22Rv1 (cell line): Measurements from ENCODE around the gene PFN1.

Source experiments
- H3K27ac ChIP-seq: fragments of 450-650 bp; 2 replicates; pipeline ENCODE4 v1.5.1; 2017
- ZFX ChIP-seq: fragments of 450-650 bp; IDR thresholded peaks from 2 replicates; pipeline ENCODE4 v1.6.1; 2017; ENCODE audit warnings: antibody characterized with exemption, borderline replicate concordance
- TF ChIP-seq, protein P1 (sequence below): fragments of 450-650 bp; IDR thresholded peaks from 2 replicates; pipeline ENCODE4 v1.5.1; 2017; ENCODE audit warnings: mild to moderate bottlenecking

Gene PFN1

DNA sequence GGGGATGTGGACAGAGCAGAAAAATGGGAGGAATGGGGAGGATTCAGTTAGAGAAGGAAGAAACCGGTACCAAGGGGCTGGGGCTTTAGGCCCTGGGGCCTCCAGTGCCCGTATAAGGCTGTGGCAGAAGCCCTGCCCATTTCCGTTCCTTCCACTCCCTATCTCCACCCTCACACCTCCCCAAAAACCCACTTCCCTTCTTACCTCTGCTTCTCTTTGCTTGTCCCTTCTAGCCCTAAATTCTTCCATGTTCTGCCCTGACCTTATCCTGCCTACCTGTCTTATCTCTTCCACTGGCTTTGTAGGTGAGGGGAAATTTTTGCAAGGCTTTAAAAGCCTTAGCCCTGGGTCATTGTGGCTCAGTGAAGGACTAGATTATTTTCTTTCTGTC is 4.2 kb downstream of the PFN1 start:
- no peak for TF ChIP-seq ZFX
- TF ChIP-seq, protein P1, sequence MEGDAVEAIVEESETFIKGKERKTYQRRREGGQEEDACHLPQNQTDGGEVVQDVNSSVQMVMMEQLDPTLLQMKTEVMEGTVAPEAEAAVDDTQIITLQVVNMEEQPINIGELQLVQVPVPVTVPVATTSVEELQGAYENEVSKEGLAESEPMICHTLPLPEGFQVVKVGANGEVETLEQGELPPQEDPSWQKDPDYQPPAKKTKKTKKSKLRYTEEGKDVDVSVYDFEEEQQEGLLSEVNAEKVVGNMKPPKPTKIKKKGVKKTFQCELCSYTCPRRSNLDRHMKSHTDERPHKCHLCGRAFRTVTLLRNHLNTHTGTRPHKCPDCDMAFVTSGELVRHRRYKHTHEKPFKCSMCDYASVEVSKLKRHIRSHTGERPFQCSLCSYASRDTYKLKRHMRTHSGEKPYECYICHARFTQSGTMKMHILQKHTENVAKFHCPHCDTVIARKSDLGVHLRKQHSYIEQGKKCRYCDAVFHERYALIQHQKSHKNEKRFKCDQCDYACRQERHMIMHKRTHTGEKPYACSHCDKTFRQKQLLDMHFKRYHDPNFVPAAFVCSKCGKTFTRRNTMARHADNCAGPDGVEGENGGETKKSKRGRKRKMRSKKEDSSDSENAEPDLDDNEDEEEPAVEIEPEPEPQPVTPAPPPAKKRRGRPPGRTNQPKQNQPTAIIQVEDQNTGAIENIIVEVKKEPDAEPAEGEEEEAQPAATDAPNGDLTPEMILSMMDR, result no peak
- peak overlapping the region; percentile 100 for H3K27ac ChIP-seq

DNA sequence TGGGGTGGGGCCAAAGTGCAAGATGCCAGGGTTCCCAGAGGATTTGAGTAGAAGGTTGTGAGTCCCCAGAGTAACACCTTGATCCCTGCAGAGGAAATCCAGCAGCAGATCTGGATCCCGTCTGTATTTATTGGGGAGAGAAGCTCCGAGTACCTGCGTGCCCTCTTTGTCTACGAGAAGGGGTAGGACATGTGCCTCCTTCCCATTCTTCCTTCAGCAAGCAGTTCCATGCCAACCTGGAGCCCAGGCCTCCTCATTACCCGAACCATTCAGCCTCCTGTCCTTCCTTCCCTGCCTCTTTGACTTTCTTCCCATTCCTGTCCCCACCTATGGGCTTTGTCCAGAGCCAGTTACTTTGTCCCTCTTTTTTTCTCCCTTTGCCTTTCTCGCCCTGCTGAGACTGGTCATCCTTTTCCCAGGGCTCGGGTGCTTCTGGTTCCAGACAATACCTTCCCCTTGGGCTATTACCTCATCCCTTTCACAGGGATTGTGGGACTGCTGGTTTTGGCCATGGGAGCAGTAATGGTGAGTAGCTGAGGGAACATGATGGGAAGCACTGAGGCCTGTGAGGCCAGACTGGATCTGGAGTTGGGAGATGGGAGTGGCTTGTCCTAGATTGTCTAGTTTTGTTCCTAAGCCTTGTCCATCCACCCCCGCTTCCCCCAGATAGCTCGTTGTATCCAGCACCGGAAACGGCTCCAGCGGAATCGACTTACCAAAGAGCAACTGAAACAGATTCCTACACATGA is 5.4 kb downstream of the PFN1 start:
- H3K27ac ChIP-seq, result peak overlapping the region; percentile 100
- TF ChIP-seq ZFX, result no peak
- TF ChIP-seq, protein P1, result no peak

DNA sequence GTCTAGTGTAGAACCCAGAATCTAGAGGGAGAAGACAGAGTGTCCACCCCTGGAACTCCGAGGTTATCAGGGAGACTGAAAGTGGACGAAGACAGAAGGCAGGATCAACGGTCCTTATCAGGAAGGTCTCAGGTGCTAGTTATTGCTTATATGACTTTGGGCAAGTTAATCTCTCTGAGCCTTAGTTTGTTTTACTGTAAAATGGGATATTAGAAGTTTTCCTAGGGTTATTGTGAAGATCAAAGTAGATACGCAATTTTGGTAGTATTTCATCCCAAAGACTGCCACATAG is 7.1 kb downstream of the PFN1 start:
- H3K27ac ChIP-seq, result peak overlapping the region; percentile 98

DNA sequence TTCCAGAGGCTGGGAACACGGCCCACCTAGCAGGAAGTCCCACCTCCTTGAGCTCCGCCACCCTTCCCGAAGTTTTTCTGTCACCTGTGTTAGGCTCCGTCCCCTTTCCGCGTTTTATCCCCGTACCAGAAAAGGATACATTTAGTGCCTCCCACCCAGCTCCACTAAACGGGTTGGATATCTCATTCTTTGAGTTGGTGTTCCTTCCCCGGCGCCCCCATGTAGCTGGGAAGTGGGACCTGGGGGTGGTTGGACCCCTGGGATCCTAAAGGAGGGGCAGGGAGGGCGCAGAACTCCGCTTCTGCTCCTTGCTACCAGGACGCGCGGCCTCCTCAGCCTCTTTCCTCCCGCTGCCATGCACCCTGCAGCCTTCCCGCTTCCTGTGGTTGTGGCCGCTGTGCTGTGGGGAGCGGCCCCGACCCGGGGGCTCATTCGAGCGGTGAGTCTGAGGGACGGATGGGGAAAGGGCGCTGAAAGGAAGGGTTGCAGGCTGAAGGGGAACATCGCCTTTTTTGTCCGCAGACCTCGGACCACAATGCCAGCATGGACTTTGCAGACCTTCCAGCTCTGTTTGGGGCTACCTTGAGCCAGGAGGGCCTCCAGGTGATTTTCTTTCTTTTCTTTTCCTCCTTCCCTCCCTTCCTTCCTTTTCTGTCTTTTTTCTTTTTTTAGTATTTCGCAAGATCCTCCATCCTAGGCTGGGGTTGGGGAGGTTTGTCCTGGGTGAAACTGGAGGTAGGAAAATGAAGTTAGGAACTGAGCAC is 7.6 kb downstream of the PFN1 start:
- TF ChIP-seq, protein P1, result no peak
- no peak for TF ChIP-seq ZFX

More for the DNA sequence above, 7.1 kb downstream of the PFN1 start:
- no peak for TF ChIP-seq ZFX
- TF ChIP-seq, protein P1, result no peak

DNA sequence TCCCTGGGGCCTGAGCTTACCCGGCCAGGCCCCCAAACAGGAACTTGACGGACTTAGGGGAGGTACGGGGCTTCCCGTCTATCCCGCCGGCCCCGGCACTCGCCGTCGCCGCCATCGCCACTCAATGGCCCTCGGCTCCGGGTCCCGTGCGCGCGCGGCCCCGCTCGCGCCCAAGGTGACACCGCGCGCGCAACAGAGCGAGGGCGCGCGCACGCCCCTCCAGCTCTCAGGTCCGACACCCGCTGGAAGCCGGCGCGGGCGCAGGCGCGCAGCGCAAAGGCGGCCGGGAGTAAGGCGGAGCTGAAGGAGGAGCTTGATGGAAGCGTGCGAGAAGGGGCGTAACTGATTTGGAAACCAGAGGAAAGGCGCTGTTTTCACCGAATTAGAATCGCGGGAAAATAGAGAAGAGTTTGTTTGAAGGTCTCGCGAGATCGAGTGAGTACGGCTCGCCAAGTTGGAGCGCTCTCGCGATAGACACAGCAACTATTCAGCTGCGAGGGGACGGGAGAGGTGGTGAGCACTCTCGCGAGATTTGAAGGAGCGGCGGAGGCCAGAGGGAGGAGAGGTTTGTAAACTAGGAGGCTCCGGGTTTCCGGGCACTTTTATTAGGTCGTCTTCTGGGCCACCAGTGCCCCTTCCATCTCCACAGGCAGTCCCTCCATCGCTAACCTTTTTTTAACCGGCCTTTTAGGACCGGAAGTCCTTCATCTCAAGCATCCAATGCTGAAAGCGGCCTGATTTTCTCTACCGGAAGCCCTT is 8.4 kb downstream of the PFN1 start, which contains the start of the genes RNF167 and SLC25A11:
Gene RNF167 (plus strand): TSS at position 473 of the 759 bp plus-strand sequence. CDS start 642 bp downstream, outside the sequence.
Gene SLC25A11 (minus strand): TSS at position 251 of the 759 bp plus-strand sequence. CDS start 136 bp downstream, at position 115.
- H3K27ac ChIP-seq, result peak within 1 kb of the TSS; percentile 98
- no peak for TF ChIP-seq ZFX
- TF ChIP-seq, protein P1, result no peak

More for the DNA sequence above, 7.6 kb downstream of the PFN1 start:
- H3K27ac ChIP-seq, result peak overlapping the region; percentile 98

DNA sequence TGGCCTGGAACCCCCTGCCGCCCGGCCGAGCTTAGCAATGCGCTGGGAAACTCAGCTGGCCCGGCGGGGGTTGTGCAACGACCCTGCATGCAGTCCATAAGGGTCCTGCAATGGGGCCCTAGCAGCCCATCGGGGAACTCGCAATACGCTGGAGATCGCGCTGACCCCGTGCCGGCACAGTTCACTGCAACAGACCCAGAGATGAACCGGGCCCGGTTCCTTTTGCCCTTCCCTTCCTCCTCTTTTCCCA is 8.9 kb downstream of the PFN1 start:
- TF ChIP-seq, protein P1, result no peak
- no peak for TF ChIP-seq ZFX
- peak overlapping the region; percentile 98 for H3K27ac ChIP-seq
